Measurements from ENCODE around the gene SP100. TPM values are rescaled to one million over a fixed set of nuclear protein-coding genes. Genes with fewer than 3 reads are reported as not detected.

SP100 gene
- total RNA-seq, 1 experiment from 2014 or later: not detected

DNA sequence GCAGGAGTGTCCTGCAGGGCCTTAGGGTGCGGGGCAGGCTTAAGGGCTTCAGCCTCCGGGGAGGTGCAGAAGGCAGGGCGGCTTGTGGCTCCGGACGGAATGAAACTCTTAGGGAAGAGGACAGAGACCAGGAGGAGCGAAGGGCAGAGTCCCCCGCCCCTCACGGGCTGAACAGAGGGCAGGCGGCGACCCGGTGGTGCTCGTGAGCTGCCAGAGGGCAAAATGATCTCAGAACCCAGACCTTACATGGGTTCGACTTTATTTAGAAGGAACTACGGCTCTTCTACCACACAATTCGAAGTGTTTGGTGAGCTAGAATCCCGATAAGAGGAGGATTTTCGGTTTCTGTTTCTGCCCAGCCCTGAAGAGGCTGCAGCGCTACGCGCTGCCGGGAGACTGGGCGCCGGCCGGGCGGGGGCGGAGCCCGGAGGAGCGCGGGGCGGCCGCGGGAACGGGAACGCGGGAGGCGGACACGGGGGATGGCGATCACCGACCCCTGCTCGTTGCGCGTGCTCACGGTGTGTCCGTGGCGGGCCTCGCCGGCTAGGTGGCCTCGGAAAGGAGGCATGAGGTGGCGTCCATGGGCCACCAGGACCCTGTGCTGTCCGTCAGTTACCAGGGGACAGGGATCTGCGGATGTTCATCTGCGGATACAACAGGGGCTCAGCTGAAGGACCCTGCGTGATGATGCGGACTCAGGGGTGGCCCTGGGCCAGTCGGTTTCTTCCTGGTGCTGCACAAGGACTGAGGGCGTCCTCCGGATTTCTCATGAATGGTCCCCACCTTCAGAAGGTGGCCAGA is 4.2 kb upstream of the SP100 start:
- peak; percentile 89 for DNase-seq
- Histone ChIP-seq H3K27me3 (ENCODE audit: control insufficient read depth, insufficient read depth, low read length) (peaks cover 26% of the 10 kb centered on the region), H3K36me3 (replicated peaks; ENCODE audit: control insufficient read depth, insufficient read depth, low read length) (no peaks in the 10 kb centered on the region), H3K4me3 (ENCODE audit: insufficient read depth, low read depth, low read length) (peak overlapping the region; percentile 44)

DNA sequence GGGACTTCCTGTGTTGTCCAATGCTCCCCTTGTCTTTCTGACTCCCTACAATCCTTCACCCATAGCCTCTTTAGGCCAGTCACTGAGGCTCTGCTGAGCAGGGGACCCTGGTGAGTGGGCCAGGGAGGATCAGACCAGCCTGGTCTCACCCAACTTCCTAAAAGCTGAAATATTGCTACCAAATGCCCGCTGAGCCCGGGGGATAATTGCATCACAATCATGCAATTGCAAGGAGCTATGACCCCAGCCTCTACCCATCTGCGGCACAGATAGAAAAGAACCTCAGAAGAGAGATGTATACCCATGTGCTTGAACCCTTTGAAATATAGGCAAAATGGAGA is 3.7 kb upstream of the SP100 start:
- Histone ChIP-seq H3K27me3 (ENCODE audit: control insufficient read depth, insufficient read depth, low read length) (peaks cover 26% of the 10 kb centered on the region), H3K36me3 (replicated peaks; ENCODE audit: control insufficient read depth, insufficient read depth, low read length) (no peaks in the 10 kb centered on the region), H3K4me3 (ENCODE audit: insufficient read depth, low read depth, low read length) (peak overlapping the region; percentile 44)
- no peak for DNase-seq

DNA sequence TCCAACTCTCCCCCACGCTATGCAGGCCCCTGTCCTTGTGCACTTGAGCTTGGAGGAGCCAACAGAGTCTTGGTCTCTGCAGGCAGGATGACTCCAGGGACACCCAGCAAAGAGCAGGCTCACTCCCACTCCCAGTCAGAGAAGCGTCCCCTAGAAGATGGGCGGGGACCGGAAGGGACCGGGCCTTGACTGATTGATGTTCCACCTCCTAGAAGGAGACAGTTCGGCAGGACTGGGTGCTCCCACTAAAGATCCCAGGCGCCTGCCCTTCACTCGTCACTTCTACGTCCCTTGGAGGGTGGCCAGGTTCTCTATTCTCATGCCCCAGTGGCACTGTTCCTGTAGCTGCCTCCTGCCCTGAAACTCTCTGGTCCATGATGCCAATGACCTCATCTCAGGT is 3.2 kb upstream of the SP100 start:
- no peak for DNase-seq
- no peak overlapping the region for H3K4me3 ChIP-seq (ENCODE audit: insufficient read depth, low read depth, low read length)
- peaks cover 26% of the 10 kb centered on the region for H3K27me3 ChIP-seq (ENCODE audit: control insufficient read depth, insufficient read depth, low read length)
- H3K36me3 ChIP-seq (replicated peaks; ENCODE audit: control insufficient read depth, insufficient read depth, low read length): no peaks in the 10 kb centered on the region

DNA sequence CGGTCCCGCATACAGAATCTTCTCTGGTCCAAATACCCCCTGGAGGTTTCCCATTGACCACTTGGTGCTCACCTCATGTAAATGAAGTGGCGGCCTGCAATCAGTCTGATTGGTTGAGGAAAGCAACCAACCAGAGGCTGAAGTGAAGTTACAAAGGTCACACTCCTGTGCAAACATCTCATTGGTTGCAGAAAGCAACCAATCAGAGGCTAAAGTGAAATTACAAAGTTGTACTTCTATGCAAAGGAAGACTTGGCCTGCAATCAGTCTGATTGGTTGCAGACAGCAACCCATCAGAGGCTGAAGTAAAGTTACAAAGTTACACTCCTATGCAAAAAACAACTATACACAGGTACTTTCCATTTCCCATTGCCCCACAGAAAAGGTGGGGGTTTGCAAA is 2.5 kb upstream of the SP100 start:
- Histone ChIP-seq H3K4me3 (ENCODE audit: insufficient read depth, low read depth, low read length) (no peak overlapping the region), H3K36me3 (replicated peaks; ENCODE audit: control insufficient read depth, insufficient read depth, low read length) (no peaks in the 10 kb centered on the region)
- no peak for DNase-seq

DNA sequence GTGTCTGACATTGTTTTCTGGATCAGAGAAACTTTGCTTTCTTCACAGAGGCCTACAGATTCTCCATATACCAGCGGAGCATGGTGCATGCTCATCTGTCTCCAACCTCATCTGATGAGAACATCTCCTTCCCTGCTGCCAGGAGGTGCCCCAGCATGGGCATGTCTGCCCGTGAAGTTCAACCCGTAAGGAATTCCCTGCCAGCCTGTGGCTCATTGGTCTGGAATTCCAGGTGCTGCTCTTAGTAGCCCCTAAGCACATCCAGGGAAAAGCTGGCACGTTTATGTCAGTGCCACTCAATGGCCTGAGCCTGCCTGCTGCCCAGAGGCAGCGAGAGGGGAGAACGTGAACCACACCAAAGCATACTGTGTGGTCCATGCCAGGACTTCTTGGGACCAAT is 1.7 kb upstream of the SP100 start:
- Histone ChIP-seq H3K27me3 (ENCODE audit: control insufficient read depth, insufficient read depth, low read length) (peaks cover 26% of the 10 kb centered on the region), H3K4me3 (ENCODE audit: insufficient read depth, low read depth, low read length) (no peak overlapping the region), H3K36me3 (replicated peaks; ENCODE audit: control insufficient read depth, insufficient read depth, low read length) (no peaks in the 10 kb centered on the region)
- no peak for DNase-seq

More for the DNA sequence above, 2.5 kb upstream of the SP100 start:
- H3K27me3 ChIP-seq (ENCODE audit: control insufficient read depth, insufficient read depth, low read length): peaks cover 26% of the 10 kb centered on the region

DNA sequence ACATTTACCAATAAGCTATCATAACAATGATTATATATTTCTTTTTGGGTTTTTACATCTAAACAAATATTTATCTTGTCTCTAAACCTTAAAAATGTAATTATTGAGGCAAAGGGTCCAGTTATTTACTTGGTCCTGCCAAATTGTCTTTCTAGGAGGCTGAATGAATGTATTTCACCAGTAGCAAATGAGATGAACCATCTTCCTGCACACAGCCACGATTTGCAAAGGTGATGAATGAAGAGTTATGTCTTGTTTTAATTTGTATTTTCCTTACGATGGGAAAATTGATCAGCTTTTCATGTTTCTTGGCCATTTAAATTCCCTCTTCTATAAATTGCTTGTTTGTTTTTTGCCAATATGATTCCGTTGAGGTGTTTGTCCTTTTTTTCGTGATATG is 1.4 kb downstream of the SP100 start:
- no peaks in the 10 kb centered on the region for H3K36me3 ChIP-seq (replicated peaks; ENCODE audit: control insufficient read depth, insufficient read depth, low read length)
- H3K4me3 ChIP-seq (ENCODE audit: insufficient read depth, low read depth, low read length): no peak overlapping the region
- peaks cover 7% of the 10 kb centered on the region for H3K27me3 ChIP-seq (ENCODE audit: control insufficient read depth, insufficient read depth, low read length)
- DNase-seq: no peak

DNA sequence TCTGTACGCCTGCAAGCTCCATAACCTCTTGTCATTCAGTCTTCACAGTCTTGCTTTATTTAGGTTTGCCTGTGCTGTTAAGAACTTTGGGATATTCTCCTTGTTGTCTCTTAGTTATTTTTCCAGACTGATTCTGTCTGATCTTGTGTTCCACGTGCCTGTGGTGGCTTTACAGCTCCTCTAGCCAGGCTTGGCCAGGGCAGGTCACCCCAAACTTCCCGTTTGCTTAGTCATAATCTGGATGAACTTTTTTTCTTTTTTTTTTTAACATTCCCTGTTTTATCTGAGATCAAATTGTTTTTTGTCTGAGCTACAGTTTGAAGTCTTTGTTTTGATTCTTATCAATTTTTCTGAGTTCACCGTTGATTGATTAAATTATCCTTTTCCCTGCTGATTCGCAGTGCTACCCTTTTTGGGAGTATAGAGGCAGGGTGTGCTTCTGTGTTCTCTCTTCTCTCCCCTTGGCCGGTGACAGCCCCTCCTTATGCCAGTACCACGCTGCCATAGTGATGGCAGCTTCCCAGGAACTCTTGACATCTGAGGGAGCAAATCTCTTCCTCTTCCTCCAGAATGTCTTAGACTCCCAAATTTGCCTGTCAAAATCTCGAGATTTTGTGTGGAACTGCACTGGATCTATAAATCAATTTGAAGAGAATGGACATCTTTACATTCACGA is 2.5 kb downstream of the SP100 start:
- Histone ChIP-seq H3K36me3 (replicated peaks; ENCODE audit: control insufficient read depth, insufficient read depth, low read length) (no peaks in the 10 kb centered on the region), H3K4me3 (ENCODE audit: insufficient read depth, low read depth, low read length) (no peak overlapping the region), H3K27me3 (ENCODE audit: control insufficient read depth, insufficient read depth, low read length) (no peaks in the 10 kb centered on the region)
- no peak for DNase-seq

DNA sequence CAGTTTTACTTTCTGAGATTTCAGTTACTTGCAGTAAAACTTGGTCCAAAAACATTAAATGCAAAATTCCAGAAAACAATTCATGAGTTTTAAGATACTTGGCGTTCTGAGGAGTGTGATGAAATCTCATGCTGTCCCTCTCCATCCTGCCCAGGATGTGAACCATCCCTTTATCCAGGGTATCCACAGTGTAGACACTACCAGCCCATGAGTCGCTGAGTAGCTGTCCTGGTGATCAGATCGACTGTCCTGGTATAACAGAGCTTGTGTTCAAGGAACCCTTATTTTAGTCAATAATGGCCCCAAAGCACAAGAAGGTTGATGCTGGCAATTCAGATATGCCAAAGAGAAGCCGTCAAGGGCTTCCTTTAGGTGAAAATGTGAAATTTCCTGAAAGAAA is 3.2 kb downstream of the SP100 start:
- Histone ChIP-seq H3K36me3 (replicated peaks; ENCODE audit: control insufficient read depth, insufficient read depth, low read length) (no peaks in the 10 kb centered on the region), H3K27me3 (ENCODE audit: control insufficient read depth, insufficient read depth, low read length) (no peaks in the 10 kb centered on the region), H3K4me3 (ENCODE audit: insufficient read depth, low read depth, low read length) (no peak overlapping the region)
- no peak for DNase-seq

DNA sequence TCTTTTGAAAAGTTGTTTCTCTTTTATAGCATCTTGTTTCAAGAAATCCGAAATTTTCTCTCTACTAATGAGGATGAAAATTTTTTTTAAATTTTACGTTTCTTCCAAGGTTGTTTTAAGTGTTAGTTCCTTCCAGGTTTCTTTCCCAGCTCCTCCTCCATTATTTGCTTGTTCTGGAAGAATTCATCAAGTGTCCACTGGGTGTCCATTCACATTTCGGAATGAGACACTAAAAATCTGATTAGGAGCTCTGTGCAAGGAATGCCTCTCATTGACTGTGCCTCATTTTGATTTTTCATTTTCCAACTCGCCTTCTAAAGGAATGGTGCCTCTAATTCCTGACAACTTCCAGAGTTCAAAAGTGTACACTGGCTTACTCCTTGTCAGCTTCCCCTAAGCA is 6.1 kb downstream of the SP100 start:
- Histone ChIP-seq H3K27me3 (ENCODE audit: control insufficient read depth, insufficient read depth, low read length) (no peaks in the 10 kb centered on the region), H3K36me3 (replicated peaks; ENCODE audit: control insufficient read depth, insufficient read depth, low read length) (no peaks in the 10 kb centered on the region), H3K4me3 (ENCODE audit: insufficient read depth, low read depth, low read length) (no peak overlapping the region)
- no peak for DNase-seq

DNA sequence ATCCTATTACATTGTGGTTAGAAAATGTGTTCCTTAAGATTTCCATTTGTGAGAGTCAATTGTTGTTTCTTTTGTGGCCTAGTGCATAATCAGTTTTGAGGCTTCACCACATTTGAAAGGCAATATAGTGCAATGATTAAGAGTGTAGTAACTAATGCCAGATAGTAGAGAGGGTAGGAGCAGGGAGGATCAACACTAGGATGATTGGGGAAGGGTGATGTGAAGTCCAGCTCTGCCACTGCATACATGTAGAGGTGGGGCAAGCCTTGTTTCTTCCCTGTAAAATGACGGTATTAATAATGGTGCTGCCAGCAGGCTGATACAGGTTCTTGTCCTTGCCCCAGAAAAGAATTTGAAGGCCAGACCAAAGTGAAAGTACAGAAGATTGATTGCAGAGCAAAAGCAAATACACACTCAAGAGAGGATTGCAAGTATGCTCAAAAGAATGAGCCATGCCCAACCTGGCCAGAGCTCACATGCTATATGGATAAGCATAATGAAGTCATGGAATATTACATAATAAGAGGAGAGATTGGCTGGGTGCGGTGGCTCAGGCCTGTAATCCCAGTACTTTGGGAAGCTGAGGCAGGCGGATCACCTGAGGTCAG is 8.0 kb downstream of the SP100 start:
- DNase-seq: no peak
- Histone ChIP-seq H3K36me3 (replicated peaks; ENCODE audit: control insufficient read depth, insufficient read depth, low read length) (no peaks in the 10 kb centered on the region), H3K4me3 (ENCODE audit: insufficient read depth, low read depth, low read length) (no peak overlapping the region), H3K27me3 (ENCODE audit: control insufficient read depth, insufficient read depth, low read length) (no peaks in the 10 kb centered on the region)

DNA sequence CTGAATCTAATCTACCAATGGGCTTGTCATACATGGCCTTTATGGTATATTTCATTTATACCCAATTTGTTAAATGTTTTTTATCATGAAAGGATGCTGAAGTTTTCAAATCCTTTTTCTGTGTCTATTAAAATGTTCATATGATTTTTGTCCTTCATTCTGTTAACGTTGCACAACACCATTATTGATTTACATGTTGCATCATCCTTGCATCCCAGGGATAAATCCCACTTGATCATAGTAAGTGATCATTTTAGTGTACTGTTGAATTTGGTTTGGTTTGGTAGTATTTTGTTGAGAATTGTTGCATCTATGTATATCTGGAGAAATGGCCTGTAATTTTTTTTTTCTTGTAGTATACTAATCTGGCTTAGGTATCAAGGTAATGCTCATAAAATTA is 9.4 kb downstream of the SP100 start:
- no peaks in the 10 kb centered on the region for H3K36me3 ChIP-seq (replicated peaks; ENCODE audit: control insufficient read depth, insufficient read depth, low read length)
- H3K27me3 ChIP-seq (ENCODE audit: control insufficient read depth, insufficient read depth, low read length): no peaks in the 10 kb centered on the region
- no peak for DNase-seq
- H3K4me3 ChIP-seq (ENCODE audit: insufficient read depth, low read depth, low read length): no peak overlapping the region

DNA sequence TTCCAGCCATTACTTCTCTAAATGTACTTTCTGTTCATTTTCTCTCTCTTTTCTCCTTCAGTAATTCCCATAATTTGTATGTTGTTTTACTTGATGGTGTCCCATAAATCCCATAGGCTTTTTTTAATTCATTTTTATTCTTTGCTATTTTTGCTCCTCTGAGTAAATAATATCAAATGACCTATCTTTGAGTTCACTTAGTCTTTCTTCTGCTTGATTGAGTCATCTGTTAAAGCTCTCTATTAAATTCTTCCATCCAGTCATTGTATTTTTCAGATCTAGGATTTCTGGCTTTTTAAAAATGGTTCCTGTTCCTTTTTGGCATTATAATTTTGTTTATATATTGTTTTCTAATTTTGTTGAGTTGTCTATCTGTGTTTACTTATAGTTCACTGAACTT is 13.5 kb downstream of the SP100 start:
- no peak overlapping the region for H3K4me3 ChIP-seq (ENCODE audit: insufficient read depth, low read depth, low read length)
- H3K36me3 ChIP-seq (replicated peaks; ENCODE audit: control insufficient read depth, insufficient read depth, low read length): no peaks in the 10 kb centered on the region
- no peaks in the 10 kb centered on the region for H3K27me3 ChIP-seq (ENCODE audit: control insufficient read depth, insufficient read depth, low read length)
- no peak for DNase-seq

DNA sequence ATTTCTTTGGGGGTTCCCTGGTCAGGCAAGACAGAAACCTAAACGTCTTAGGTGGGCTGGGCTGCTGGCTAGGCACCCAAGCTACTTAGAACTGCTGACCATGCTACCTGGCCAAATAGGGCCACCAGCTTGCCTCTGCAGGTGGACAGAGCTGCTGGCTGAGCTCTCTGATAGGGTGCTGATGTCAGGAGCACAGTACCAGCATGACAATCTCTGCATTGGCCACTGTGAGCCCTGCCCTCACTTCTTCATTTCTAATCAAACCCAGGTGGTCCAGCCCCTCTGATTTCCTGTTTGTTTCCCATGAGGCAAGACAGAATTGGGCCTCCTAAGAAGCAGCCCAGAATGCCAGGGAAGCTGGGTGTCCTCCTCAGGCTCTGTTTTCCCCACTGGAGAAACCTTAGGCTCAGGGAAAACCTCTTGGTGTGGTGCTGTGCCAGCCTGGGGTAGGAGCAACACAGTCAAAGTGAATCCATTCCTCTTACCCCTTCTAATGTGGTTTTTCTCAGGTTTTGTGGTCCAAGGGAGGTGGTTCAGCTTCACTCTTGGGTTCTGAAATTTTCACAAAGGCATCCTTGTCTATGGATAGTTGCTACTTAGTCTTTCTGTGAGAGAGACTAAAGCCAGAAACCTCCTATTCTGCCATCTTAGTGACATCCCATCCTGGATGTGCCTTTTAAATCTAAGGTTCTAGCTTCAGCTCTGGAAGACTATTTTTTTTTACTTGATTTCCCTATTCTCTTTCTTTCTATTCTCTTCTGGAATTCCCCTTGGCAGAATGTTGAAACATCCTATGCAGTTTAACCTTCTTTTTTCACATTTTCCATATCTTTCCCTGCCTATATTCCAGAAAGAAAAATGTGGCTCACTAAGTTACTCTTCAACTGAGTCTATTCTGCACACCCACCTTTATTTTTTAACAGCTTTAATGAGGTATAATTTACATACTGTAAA is 15.2 kb downstream of the SP100 start:
- Histone ChIP-seq H3K27me3 (ENCODE audit: control insufficient read depth, insufficient read depth, low read length) (no peaks in the 10 kb centered on the region), H3K36me3 (replicated peaks; ENCODE audit: control insufficient read depth, insufficient read depth, low read length) (no peaks in the 10 kb centered on the region), H3K4me3 (ENCODE audit: insufficient read depth, low read depth, low read length) (no peak overlapping the region)
- no peak for DNase-seq

DNA sequence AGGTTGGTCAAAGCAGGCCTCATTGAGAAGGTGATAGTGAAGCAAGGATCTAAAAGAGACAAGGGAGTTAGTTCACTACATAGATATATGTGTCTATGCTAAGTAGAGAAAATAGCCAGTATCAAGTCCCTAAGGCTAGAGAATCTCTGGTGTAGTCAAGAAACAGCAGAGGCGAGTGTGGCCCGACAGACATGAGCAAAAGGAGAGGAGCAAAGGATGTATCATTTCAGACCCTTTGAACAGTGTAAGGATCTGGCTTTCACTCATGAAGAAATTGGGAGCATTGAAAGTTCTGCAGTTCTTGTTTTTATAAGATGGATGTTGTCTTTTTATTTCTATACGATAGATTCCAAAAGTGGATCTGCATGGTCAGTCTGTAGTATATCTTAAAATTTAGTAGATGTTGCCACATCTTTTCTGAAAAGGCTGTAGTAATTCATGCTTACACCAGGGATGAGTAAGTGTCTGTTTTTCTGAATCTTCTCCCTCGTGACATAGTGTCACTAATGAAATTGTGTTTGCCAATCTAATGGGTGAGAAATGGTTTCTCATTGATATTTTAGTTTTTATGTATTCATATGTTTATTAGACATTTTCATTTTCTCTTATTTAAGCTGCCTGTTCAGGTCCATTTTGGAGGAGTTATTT is 18.8 kb downstream of the SP100 start:
- H3K4me3 ChIP-seq (ENCODE audit: insufficient read depth, low read depth, low read length): no peak overlapping the region
- no peaks in the 10 kb centered on the region for H3K27me3 ChIP-seq (ENCODE audit: control insufficient read depth, insufficient read depth, low read length)
- no peak for DNase-seq
- H3K36me3 ChIP-seq (replicated peaks; ENCODE audit: control insufficient read depth, insufficient read depth, low read length): no peaks in the 10 kb centered on the region

Measured in H7 (cell line).